ENCODE data around the gene STOX1. TPM values are rescaled to one million over a fixed set of nuclear protein-coding genes. Genes with fewer than 3 reads are reported as not detected.
"Not testable (repeated sequence)": the region's sequence is repeated elsewhere in the genome, so short reads cannot be mapped to it uniquely, and the experiment has no call there.

The STOX1 gene
- total RNA-seq, 1 donor from 2014 or later, result 0.41 TPM

DNA sequence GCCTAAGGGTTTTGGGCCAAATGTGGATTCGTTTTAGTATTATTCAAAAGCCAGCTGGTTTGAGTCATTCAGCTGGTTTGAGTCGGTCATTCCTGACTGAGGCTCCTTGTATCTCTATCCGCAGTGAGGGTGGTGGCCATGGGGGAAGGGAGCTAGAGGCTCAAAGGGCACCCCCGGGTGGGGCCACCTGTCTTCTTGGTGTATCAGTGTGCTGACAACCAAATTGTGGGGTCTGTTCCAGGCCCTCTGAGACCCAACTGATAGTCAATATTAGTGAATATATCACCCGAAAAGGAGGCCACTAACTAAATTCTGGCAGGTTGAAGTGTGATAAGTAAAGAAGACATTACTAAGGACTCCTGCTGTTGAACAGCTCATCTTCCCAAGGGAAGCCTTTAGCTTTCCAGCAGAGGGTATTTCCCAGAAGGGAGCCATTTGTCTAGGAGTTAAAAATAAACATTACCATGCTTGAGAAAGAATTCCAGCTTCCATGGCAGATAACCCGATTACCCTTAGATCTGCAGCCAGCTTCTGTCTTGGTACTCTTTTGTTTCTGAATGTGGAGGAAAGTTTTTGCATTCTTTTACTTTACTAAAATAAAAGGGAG lies 43.9 kb downstream of the STOX1 start:
- peak; percentile 20 for ATAC-seq
- intact Hi-C loops (cut with DNase I), result no loop called here

DNA sequence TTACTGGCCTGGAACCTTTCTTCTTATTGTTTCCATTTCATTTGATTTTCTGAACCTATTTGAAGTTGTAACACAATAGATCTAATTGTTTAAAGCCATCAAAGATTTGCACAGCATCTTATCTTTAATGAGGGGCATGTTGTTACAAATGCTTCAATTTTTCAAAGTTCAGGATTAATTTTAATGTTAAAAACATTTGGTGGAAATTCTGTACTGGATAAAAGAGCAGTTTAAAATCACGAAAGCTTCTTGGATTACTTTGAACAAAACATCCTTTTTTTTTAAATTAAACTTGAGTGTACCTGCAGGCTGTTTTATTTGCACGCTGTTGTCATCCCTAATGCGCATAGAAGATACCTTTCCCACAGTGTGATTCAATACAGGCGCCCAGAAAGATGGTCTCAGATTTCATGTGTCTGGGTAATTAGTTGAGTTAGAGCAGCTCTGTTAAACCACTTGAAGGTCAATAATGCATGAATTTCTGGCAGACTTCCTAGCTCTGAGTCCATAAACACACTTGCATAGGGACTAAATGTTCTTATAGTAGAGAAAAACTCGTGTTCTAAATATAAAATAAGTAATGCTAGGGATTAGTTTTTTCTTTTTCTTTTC lies 44.5 kb downstream of the STOX1 start:
- DNase-seq (ENCODE audit: missing footprints) (no peak), ATAC-seq (peak; percentile 74)
- intact Hi-C loops (cut with DNase I), result no loop called here

More for the DNA sequence above, 43.9 kb downstream of the STOX1 start:
- no peak for DNase-seq (ENCODE audit: missing footprints)

DNA sequence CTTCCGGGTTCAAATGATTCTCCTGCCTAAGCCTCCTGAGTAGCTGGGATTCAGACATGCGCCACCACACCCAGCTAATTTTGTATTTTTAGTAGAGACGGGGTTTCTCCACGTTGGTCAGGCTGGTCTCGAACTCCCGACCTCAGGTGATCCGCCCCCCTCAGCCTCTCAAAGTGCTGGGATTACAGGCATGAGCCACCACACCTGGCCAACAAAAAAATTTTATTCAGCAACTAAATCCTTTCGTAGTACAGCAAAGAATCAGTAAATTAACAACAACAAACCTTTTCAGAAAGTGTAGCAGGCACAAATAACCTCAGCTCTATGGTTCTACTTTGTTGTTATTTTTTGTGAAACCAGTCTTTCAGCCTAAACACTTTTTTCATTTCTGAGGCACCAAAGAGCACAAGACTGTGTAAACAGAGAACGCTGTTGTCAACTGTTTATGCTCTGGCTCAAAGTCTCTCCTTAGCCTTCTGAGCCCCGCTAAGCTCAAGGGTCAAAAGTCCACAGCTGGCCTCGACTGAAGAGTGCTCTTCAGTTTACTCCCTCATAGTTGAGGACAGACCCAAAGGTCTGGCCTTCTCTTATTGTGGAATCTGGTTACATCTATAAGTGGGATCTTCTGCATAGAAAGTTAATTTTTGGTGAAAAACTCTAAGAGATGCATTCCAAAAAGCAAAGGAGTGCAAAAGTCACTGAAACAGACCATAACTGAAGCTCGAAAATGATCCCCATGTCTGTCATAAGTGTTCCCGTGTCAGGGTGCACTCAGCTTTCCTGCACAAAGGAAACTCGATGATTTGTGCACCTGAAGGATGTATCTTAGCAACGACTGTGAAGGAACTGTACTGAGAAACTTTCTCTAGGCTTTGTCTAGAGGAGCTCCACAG lies 49.2 kb downstream of the STOX1 start:
- ATAC-seq, result no peak

DNA sequence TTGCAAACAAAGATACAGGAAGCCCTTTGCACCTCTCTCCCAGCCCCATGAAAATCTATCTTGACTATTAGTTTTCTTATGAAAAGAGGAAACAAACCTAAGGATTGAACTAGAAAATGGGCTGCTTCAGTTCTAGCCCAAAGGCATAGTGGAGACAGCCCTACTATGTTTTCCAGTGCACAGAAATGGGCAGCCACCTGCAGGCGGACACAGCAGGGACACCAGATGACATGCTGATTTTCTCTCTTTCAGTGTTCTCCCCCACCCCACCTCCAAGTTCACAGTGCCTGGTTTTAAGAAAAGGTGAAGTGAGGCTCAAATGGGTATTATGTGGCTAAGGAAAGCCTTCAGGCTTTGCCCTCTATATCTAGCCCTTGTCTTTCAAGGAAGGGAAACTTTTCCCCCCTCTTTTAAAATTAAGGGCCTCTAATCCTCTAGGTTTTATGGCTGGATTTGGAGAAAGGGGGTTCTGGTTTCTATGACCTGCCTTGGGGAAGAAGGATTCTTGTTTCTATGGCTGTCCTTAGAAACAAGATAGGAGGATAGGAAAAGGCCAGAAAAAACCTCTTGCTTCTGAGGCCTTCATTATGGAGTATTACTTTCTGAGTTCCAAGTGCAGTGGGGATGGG lies 50.3 kb downstream of the STOX1 start:
- ATAC-seq, result no peak
- DNase-seq (ENCODE audit: missing footprints), result no peak
- intact Hi-C loops (cut with DNase I), result no loop called here

More for the DNA sequence above, 49.2 kb downstream of the STOX1 start:
- intact Hi-C loops (cut with DNase I), result no loop called here
- DNase-seq (ENCODE audit: missing footprints), result no peak

DNA sequence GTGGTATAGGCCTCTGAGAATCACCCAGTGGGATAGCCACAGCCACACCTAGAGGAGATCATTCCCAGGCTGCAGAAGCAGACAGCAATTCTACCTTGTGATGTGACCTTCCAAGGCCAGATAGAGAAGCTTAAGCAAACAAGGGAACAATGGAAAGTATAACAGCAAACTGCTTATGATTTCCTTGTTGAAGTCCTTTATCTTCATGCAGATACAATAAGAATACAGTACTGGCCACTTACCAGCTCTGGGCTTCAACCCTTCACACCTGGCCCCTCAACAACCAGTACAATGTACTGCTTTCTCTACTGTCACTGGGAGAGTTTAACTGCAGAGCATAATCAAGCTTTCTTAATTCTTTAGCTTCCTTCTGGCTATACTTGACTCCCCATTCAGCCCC lies 51.2 kb downstream of the STOX1 start:
- ATAC-seq, result no peak
- DNase-seq (ENCODE audit: missing footprints), result no peak
- intact Hi-C loops (cut with DNase I), result no loop called here

DNA sequence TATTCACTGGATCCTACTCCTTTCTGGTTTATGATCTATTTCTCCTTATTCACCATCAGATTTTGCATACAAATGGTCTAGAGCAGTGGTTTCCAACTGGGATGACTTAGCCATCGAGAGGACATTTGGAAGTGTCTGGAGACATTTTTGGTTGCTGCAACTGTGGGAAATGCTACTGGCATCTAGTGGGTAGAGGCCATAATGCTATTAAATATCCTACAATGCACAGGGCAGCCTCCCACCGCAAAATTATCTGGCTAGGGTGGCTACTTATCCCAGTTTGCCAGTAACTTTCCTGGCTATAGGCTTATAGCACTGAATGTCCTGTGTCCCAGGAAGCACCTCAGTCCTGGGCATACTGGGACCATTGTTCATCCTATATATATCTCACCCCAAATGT lies 52.3 kb downstream of the STOX1 start:
- intact Hi-C loops (cut with DNase I), result no loop called here
- ATAC-seq, result no peak

DNA sequence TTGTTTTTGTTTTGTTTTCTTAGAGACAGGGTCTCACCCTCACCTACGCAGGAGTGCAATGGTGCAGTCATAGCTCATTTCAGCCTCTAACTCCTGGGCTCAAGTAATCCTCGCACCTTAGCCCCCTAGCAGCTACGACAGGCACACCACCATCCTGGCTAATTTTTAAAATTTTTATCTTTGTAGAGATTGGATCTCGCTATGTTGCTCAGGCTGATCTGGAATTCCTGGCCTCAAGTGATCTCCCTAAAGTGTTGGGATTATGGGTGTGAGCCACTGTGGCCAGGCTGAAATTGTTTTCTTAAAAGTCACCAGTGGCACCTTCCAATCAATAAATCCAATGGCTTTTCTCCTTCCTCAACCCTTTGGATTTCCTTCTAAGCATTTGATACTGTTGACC lies 52.9 kb downstream of the STOX1 start:
- DNase-seq (ENCODE audit: missing footprints), result no peak
- ATAC-seq, result no peak
- intact Hi-C loops (cut with DNase I), result no loop called here

More for the DNA sequence above, 52.3 kb downstream of the STOX1 start:
- DNase-seq (ENCODE audit: missing footprints), result no peak

DNA sequence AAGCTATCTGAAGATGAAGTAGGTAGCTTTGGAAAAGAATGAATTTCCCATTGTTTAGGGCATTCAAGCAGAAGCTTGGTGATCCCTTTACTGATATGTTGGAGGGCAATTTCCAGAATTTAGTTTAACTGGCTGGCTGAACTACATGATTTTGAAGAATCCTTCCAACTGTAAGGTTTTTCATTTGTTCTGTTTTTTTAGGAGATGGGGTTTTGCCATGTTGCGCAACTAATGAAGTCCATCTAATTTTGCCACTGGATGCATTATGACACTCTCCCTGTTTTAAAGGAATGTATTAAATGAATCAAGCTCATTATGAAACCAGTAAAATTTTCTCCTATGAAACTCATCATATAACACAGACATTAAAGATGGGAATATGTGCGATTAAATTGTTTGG lies 67.7 kb downstream of the STOX1 start:
- DNase-seq (ENCODE audit: missing footprints) (no peak), ATAC-seq (no peak)
- intact Hi-C loops (cut with DNase I), result loop anchor here (5.0 to 10.0 kb wide), 2 partner anchors 103 to 340 kb away; no protein-coding TSS in a partner anchor

DNA sequence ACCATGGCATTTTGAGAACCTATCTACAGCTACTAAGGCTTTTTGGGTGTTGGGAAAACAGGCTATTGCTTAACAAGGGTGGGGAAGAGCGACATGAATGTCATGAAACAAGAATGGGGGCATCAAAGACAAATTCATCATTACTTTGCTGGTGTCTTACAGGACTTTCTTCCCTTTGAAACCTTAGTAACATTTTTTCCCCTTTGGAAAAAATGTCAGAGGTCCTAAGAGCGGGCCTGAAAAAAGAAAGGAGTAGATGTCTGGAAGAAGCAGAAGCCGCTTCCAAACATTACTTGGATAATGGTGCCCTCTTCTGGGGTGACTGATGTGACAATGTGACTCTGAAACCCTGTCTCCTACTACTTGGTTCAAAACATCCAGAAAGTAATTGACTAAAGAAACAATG lies 70.0 kb downstream of the STOX1 start:
- no peak for DNase-seq (ENCODE audit: missing footprints)
- intact Hi-C loops (cut with DNase I), result loop anchor here (5.0 to 10.0 kb wide), 2 partner anchors 105 to 343 kb away; no protein-coding TSS in a partner anchor
- no peak for ATAC-seq

DNA sequence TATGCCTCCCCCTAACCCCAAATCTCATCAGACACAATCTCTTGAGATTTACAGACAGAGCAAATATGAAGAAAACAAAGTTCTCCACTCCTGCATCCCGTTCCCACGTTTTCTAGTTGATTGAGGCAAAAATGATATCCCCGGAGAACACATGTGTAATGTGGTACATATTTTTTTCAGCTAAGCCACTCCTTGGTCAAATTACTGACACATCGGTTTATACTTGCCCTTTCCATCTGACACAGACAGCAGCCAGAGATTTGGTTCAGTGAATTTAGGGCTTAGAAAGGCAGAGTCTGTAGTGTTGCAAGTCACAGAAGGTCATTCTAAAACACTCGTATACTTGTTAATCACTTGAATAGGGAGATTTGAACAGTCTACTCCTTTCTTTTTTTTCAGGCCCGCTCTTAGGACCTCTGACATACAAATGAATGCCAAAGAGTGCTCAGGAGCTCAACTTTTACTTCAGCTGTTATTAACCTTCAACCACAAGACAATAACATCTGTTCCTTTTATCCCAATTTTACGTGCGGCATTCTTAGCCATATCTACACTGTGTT lies 71.9 kb downstream of the STOX1 start:
- ATAC-seq (no peak), DNase-seq (ENCODE audit: missing footprints) (no peak)
- intact Hi-C loops (cut with DNase I), result loop anchor here (5.0 to 10.0 kb wide), 2 partner anchors 107 to 344 kb away; no protein-coding TSS in a partner anchor

DNA sequence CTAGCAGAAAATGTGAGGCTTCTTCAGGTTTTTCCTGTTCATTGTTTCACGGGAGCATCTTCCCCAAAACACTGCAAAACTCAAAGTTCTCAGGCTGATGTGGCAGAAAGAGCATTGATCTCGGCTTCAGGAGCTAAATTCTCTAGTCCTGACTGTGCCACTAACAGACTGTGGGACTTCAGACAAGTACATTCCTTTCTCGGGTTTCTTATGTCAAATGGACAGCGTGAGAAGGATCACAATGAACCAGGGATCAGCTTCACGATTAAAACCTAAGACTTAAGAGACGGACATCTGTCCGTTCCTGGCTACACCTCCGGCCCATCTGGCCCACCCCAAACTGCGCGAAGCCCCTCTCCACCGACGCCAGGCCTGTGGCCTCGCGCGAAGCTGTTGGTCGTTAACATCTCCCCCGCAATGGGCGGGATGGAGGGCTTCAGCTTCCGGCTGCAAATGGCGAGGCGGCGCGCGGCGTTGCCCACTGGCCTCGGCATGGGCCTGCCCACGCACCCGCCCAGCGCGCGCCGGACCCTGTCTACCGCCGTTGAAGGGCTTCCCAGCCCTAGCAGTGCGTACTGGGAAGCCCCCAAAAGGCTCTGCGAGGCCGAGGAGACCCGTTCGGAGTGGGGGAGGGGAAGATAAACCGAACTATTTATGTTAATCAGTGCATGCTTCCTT lies 73.2 kb downstream of the STOX1 start:
- peak; percentile 71 for ATAC-seq
- peak; percentile 90 for DNase-seq (ENCODE audit: missing footprints)
- intact Hi-C loops (cut with DNase I), result loop anchor here (2.0 to 10.0 kb wide), 2 partner anchors 180 to 566 kb away; partner anchors contain the start of genes CCAR1, HNRNPH3 and PBLD

DNA sequence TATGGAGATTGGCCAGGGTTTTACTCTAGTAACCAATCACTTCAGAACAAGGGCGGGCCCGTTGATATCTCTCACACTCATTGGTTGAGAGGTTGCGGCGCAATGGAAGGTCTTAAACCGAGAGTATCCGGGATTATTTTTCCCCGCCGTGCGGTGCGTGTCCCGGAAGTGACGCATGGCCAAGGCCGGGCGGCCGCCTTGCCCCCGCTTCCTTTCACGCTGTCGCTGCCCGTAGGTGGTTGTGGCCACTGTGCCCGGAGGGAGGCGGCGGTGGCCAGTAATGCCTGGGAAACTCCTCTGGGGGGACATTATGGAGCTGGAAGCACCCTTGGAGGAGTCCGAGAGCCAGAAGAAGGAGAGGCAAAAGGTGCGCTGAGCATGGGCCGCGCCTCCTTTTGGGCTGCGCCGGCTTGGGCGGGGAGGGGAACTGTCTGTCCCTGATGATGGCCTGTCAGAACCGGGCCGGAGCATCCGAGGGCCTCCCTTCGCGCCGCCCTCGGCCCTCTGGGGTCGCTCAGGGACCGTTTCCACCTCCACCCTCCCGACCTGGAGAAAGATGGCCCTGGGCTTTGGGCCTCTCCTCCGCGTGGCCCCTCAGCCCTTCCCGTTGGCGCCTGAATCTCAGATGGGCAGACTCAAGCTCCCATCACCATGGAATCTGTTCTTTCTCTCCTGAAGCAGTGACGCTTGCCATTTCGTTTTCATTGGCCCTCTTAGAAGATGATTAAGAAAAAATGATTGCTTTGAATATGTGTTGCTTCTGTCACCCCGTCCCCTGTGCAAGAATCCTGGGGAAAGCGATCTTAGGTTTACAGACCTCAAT lies 74.0 kb downstream of the STOX1 start, which contains the start of gene DDX50:
DDX50 (plus strand) TSS at position 211 of the 823 bp plus-strand sequence; CDS start at position 281, 70 bp downstream.
- ATAC-seq, result peak; percentile 99
- peak; percentile 97 for DNase-seq (ENCODE audit: missing footprints)
- intact Hi-C loops (cut with DNase I), result loop anchor here (2.0 to 10.0 kb wide), 2 partner anchors 181 to 567 kb away; partner anchors contain the start of genes CCAR1, HNRNPH3 and PBLD

DNA sequence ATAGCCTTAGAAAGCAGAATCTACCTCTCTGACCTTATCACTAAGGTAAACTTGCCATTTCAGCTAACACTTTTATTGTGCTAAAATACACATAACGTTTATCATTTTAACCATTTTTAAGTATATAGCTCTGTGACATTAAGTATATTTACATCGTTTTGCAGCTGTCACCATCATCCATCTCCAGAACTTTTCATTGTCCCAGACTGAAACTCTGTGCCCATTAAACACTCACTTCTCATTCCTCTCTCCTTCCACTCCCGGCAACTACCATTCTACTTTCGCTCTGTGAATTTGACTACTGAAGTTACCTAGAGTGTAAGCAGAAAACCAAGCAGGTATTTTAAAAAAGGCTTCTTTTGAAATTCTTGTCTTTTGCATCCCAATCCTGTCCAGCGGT lies 75.1 kb downstream of the STOX1 start:
- no peak for ATAC-seq
- intact Hi-C loops (cut with DNase I), result loop anchor here (10.0 kb wide), 1 partner anchor 568 kb away; the partner anchor contains the start of genes HNRNPH3 and PBLD
- no peak for DNase-seq (ENCODE audit: missing footprints)

DNA sequence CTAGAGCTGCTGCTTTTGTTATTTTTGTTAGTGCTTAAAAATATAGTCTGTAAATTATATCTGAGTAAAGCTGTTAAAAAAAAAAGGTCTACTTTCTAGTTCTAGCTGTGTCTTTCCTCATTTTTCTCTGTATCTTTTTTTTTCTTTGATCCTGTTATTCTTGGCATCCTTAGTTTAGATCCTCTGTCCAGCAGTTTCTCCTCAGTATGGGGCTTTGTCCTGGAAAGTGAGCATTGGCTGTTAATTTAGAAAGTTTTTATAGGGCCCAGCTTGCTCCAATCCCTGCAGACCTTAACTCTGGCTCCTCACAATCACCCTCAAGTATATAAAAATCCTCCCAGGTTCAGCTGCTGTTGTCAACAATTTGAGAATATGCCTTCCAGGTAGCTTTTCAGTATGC lies 97.3 kb downstream of the STOX1 start:
- DNase-seq (ENCODE audit: missing footprints) (no peak), ATAC-seq (no peak)
- intact Hi-C loops (cut with DNase I), result no loop called here

DNA sequence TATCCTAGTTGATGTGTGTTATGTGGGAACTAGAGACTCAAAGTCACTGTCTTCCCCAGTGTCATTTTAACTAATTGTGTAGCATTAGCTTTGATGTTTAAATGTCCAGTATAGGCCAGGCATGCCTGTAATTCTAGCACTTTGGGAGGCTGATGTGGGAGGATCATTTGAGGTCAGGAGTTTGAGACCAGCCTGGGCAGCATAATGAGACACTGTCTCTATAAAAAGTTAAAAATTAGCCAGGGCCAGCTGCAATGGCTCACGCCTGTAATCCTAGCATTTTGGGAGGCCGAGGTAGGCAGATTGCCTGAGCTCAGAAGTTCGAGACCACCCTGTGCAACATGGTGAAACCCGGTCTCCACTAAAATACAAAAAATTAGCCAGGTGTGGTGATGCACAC lies 98.2 kb downstream of the STOX1 start:
- DNase-seq (ENCODE audit: missing footprints) (no peak), ATAC-seq (no peak)
- intact Hi-C loops (cut with DNase I), result no loop called here

DNA sequence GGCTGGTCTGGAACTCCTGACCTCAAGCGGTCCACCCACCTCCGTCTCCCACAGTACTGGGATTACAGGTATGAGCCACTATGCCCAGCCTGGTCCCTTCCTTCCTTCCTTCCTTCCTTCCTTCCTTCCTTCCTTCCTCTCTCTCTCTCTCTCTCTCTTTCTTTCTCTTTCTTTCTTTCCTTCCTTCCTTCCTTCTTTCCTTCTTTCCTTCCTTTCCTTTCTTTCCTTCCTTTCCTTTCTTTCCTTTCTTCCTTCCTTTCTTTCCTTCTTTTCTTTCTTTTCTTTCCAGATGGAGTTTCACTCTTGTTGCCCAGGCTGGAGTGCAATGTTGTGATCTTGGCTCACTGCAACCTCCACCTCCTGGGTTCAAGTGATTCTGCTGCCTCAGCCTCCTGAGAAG lies 101.8 kb downstream of the STOX1 start:
- ATAC-seq; intact Hi-C loops (cut with DNase I); DNase-seq (ENCODE audit: missing footprints): not testable (repeated sequence)

DNA sequence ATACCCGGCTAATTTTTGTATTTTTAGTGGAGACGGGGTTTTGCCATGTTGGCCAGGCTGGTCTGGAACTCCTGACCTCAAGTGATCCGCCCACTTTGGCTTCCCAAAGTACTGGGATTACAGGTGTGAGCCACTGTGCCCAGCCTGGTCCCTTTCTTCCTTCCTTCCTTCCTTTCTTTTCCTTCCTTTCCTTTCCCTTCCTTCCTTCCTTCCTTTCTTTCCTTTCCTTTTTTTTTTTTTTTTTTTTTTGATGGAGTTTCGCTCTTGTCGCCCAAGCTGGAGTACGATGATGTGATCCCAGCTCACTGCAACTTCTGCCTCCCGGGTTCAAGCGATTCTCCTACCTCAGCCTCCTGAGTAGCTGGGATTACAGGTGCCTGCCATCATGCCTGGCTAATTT lies 102.6 kb downstream of the STOX1 start:
- ATAC-seq; DNase-seq (ENCODE audit: missing footprints); intact Hi-C loops (cut with DNase I): not testable (repeated sequence)

Measured in Right ventricle myocardium inferior (tissue), 1 donor.